ELF-1 (cell line): ENCODE results near the gene STXBP2.

Experiments
- DNase-seq: peaks from one replicate; pipeline ENCODE4 v3.0.0-alpha.2; 2016; ENCODE audit warnings: low read depth, low spot score

Gene STXBP2

DNA sequence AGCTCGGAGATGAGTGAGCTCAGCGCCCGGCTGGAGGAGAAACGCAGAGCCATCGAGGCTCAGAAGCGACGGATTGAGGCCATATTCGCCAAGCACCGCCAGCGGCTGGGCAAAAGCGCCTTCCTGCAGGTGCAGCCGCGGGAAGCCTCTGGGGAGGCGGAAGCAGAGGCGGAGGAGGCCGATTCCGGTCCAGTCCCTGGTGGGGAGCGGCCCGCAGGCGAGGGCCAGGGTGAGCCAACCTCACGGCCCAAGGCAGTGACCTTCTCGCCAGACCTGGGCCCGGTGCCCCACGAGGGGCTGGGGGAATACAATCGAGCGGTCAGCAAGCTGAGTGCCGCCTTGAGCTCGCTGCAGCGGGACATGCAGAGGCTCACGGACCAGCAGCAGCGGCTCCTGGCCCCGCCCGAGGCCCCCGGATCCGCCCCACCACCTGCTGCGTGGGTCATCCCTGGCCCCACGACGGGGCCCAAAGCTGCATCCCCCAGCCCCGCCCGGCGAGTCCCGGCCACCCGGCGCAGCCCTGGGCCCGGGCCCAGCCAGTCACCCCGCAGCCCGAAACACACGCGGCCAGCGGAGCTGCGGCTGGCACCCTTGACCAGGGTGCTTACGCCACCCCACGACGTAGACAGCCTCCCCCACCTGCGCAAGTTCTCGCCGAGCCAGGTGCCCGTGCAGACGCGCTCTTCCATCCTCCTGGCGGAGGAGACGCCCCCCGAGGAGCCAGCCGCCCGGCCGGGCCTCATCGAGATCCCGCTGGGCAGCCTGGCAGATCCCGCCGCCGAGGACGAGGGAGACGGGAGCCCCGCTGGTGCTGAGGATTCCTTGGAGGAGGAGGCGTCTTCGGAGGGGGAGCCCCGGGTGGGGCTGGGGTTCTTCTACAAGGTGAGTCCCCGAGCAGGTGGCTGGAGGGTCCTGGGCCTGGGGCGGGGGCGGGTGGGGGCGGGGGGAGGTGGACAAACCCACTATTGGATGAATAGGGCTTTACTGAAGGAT lies 24.3 kb upstream of the STXBP2 start:
- DNase-seq = no peak

DNA sequence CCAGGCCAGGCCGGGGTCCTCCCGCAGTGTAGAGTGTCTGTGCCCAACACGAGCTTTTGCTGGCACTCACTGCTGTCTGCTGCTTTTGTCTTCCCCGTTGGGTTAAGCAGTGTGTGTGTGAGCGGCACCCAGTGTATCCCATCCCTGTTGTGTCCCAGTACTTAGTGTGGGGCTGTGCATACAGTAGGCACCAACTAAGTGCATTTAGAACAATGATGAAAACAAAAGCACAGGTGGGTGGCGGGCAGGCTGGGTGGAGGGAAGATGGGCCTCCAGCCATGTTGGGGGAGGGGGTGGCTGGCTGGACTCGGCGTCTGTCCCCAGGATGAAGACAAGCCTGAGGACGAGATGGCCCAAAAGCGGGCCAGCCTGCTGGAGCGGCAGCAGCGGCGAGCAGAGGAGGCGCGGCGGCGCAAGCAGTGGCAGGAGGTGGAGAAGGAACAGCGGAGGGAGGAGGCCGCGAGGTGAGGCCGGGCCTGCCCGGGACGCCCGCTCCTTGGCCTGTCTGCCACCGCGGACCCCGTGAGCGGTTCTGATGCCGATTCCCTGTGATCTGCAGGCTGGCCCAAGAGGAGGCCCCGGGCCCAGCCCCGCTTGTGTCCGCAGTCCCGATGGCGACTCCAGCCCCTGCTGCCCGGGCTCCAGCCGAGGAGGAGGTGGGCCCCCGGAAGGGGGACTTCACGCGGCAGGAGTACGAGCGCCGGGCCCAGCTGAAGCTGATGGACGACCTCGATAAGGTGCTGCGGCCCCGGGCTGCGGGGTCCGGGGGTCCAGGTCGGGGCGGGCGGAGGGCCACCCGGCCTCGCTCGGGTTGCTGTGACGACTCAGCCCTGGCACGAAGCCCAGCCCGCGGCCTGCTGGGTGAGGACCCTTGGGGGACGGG lies 21.8 kb upstream of the STXBP2 start:
- DNase-seq = no peak

- DNase-seq = no peak
These were observed 19.7 kb upstream of the STXBP2 start for GRCh38 chr19:7617172-7617571.

GRCh38 chr19:7617735-7618134 lies 19.2 kb upstream of the STXBP2 start:
- DNase-seq = no peak

- DNase-seq = no peak
These were observed 18.6 kb upstream of the STXBP2 start for GRCh38 chr19:7618348-7618747.

DNA sequence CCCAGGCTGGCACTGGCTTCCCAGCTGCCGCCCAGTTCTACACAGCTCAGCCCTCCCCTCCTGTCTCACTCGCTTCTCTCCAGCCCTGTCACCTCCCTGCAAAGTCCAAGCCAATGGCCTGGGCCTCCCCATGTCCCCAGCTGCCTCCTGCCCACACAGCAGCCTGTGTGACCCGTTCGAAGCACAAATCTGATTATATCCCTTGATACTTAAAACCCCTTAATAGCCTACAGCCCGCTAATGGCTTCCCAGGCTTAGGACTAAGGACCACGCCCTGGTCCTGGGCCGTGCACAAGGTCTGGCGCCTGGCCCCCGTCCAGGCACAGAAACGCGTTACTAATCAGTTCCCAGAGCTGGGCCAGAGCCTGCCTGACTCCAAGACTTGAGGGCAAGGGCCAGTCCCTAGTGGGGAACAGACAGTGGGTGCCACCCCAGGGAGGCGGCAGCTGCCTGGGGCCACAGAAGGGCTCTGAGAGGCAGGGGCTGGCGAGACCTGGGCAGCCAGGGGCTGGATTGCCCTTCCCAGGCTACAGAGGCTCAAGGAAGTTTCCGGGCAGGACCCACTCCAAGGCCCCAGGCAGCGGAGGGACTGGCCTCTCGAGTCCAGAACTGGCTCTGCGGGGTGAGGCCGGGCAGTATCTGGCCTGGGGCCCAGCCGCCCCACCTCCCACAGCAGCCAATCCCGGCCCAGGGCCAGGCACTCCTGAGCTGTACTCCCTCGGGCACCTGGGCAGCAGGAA lies 18.0 kb upstream of the STXBP2 start:
- peak; percentile 58 for DNase-seq

DNA sequence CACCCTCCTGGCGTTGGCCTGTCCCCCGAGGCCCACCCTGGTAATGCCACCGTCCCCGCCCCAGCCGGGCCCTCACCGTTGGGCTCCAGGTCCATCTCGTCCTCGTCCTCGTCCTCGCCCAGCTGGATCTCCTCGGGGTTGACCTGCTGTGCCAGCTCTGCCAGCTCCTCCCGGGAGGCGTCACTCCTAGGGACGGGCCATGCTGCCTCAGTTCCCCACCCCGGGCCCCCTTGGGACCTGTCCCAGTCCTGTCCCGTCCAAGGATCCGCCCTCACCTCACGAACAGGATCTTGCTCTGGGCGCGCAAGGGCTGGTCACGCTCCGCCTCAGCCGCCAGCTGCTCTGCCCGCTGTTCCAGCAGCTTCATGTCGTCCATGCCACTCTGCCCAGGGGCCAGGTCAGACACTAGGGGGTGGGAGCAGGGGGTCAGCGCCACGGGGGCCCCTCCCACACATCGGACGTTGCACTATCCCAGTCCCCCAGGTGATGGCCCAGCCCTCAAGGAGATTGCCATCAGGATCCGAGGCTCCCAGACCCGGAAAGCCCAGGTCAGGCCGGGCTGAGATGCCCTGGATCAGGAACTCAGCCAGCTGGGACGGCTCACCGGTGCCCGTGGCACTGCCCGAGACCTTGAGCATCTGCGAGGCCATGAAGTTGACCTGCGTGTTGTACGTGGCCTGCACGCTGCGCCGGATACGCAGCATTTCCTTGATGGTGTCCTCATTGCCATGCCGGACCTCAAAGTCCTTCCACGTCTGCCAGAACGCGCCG lies 17.1 kb upstream of the STXBP2 start:
- no peak for DNase-seq

- no peak for DNase-seq
These were observed 16.2 kb upstream of the STXBP2 start for GRCh38 chr19:7620442-7621412.

DNA sequence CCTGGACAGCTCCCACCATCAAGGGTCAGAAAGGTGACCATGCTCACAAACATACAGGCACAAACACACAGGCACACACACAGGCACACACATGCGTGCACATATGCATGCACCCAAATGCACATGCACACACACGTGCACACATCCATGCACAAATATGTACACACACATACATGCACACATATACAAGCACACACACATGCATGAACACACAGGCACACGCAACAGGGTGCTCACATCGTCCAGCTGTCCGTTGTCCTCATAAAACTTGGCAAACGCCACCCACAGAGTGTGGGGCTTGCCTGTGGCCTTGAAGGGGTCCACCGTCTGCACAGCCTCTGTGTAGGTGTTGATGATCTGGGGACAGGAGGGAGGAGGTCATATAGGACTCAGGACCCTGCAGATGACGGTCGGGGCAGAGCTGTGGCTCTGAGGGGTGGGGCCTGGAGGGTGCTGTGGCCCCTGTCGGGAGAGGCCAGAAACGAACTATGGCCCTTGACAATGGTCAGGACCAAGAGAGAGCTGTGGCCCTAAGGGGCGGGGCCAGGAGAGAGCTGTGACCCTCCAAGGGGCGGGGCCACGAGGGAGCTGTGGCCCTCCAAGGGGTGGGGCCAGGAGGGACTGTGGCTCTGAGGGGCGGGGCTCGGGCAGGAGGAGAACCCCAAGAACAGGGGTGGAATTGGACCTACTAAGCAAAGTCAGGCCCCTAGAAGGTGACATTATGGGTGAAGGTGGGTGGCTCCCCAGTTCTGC lies 13.8 kb upstream of the STXBP2 start:
- no peak for DNase-seq

DNA sequence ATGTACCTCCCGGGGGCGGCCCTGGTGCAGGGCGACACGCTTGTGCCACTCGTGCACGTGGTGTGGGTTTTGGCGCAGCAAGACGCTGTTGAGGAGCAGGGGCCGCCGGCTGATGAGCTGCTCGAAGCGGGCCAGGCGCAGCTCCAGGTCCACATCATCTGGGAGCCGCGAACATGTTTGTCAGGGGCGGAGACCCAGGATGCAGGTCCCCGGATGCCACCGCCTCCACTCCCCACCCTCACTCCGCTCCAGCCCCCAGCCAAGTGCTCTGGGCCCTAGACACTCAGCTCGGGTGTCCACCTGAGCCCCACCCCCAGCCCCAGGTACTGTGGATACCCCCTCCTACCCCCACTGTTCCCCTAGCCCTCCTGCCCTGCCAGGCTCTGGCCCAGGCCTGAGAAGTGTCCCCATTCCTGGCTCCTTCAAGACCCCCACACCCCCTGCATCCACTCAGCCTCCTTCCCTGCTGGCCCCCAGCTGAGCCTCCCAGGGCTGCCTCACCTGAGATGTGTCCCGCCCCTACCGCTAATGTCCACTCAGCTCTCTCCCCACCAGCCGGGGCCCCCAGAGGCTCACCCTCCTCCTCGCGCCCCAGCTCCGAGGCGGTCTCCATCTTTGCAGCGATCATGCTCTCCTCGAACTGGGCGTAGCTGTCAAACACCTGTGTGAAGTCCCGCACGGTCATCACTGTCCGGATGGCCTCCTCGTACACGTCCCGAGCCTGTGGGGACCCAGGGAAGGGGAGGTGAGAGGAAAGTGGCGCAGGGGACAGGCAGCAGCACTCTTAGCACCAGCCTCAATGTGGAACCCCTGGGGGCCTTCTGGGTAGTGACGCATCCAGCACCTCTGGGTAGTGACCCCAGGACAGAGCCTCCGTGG lies 12.9 kb upstream of the STXBP2 start:
- DNase-seq = no peak

DNA sequence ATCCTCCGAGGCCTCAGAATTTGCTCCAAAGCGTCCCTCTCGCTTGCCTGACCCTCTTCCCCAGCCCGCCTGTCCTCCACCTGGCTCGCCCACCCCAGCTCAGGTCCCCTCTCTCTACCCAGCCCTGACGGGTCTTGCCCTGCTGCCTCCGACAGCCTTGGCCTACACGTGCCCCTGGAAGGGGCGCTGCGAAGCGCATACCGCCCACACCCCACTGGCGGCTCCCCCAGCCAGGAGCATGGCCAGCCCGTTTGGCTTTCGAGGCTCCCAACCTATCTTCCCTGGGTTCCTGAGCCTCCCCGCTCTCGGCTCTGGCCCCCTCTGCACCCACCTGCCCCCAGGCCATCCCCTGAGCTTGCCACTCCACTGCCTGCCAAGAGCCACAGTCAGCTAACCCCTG lies 12.1 kb upstream of the STXBP2 start:
- DNase-seq = no peak

DNA sequence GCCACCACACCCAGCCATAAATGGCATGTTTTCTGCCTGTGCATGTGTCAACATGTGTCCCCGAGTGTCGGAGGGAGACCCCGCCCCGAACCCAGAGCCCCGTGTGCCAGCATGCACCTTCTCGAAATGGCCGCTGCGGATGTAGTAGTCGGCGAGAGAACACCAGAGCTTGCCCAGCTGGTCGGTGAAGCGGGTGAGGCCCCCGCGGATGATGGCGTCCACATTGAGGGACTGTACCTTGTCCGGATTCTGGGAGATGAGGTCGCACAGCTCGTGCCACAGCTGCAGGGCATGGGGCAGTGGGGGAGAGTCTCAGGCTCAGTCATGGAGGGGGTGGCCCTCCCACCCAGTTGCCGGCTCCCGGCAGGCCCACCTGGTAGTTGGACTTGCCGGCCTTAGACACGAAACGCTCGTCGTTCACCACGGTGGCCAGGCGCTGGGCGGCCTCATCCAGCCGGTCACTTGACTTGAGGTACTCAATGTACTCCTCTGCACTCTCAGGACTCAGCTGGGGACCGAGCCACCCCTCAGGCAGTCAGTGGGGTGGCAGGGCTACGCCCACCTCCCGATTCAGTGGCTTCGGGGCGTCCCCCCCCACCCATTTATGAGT lies 11.0 kb upstream of the STXBP2 start:
- DNase-seq = no peak

- no peak for DNase-seq
These were observed 9.7 kb upstream of the STXBP2 start for GRCh38 chr19:7627166-7627565.

DNA sequence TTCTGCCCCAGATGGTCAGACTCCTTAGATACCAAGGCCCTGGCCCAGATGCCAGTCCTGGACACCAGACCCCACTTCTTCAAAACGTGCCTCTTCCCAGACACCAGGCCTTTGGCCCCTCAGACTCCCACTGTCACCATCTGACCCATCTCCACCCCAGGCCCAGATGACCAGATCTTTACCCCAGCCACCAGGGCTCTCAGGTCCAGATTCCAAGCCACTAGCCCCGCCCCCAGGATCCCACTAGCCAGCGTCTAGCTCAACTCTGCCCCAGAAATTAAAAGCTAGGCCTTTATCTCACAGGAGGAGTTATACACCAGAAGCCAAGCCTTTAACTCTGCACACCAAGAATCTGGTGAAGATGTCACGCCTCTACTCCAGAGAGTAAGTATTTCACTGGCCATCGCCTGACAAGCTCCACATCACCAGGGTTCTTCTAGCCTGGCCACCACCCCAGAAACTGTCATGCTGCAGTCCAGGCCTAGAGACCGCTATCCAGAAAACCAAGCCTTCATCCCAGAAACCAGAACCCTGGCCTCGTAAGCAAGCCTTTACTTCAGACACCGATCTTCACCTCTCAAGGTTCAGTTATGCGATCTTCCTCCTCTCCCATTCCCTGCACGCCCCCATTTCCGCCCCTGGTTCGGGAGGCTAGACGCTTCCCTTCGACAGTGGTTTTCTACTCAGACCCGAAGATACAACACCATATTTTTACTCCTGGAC lies 8.2 kb upstream of the STXBP2 start:
- DNase-seq = no peak

- DNase-seq = peak; percentile 99
These were observed 7.4 kb upstream of the STXBP2 start, which contains the start of the genes PET100 and XAB2 for GRCh38 chr19:7629347-7630054. Gene PET100 (plus strand): TSS chr19:7629793. CDS start chr19:7629834, 41 bp downstream. Gene XAB2 (minus strand): TSS chr19:7629545. CDS start chr19:7629527, 18 bp downstream.

GRCh38 chr19:7631577-7631976 lies 5.3 kb upstream of the STXBP2 start:
- DNase-seq = no peak
